Measurements from ENCODE around the gene CATSPER2.
"Not testable (repeated sequence)": the region's sequence is repeated elsewhere in the genome, so short reads cannot be mapped to it uniquely, and the experiment has no call there.

GRCh38 chr15:43589778-43590466 lies 58.7 kb downstream of the CATSPER2 start, which contains the start of gene PPIP5K1:
- not testable (repeated sequence) for TF ChIP-seq CTCF (IDR thresholded peaks at IDR 0.05); ZFX (IDR thresholded peaks at IDR 0.05; ENCODE audit: borderline replicate concordance)
